LNCAP (cell line): ENCODE results near the gene PGPEP1.

Experiments used
- CTCF ChIP-seq: fragments of 450-650 bp; IDR thresholded peaks from 2 replicates; pipeline ENCODE4 v1.5.1; 2017; ENCODE audit warnings: mild to moderate bottlenecking

The PGPEP1 gene

GRCh38 chr19:18397242-18398202 is 57.1 kb downstream of the PGPEP1 start, which contains the start of gene LRRC25:
TSS of gene LRRC25 (minus strand) at chr19:18397622. CDS start at chr19:18396963, 659 bp downstream.
- TF ChIP-seq CTCF = no peak

- TF ChIP-seq CTCF = no peak
Measured at GRCh38 chr19:18399008-18399407, 58.6 kb downstream of the PGPEP1 start.

GRCh38 chr19:18401580-18402112 is 61.2 kb downstream of the PGPEP1 start:
- no peak; the same call in 1 of the 2 replicates for TF ChIP-seq CTCF

- no peak for TF ChIP-seq CTCF
Measured at GRCh38 chr19:18406749-18407148, 66.4 kb downstream of the PGPEP1 start.

- TF ChIP-seq CTCF = no peak; the same call in 1 of the 2 replicates
Measured at GRCh38 chr19:18408053-18408476, 67.7 kb downstream of the PGPEP1 start.

- no peak for TF ChIP-seq CTCF
Measured at GRCh38 chr19:18412610-18413239, 72.3 kb downstream of the PGPEP1 start.

GRCh38 chr19:18414504-18415177 is 74.2 kb downstream of the PGPEP1 start:
- no peak for TF ChIP-seq CTCF
